GM12892 (cell line): Measurements from ENCODE around the gene PHLDB1.

Experiments
- POLR2A ChIP-seq: IDR thresholded peaks from 2 replicates; pipeline ENCODE4 v1.6.1; 2011; ENCODE audit warnings: low read depth, low read length, control low read depth
- POLR2AphosphoS5 ChIP-seq: IDR thresholded peaks from 2 replicates; pipeline ENCODE4 v1.6.1; 2011; ENCODE audit warnings: low read depth, low read length, control low read depth

DNA sequence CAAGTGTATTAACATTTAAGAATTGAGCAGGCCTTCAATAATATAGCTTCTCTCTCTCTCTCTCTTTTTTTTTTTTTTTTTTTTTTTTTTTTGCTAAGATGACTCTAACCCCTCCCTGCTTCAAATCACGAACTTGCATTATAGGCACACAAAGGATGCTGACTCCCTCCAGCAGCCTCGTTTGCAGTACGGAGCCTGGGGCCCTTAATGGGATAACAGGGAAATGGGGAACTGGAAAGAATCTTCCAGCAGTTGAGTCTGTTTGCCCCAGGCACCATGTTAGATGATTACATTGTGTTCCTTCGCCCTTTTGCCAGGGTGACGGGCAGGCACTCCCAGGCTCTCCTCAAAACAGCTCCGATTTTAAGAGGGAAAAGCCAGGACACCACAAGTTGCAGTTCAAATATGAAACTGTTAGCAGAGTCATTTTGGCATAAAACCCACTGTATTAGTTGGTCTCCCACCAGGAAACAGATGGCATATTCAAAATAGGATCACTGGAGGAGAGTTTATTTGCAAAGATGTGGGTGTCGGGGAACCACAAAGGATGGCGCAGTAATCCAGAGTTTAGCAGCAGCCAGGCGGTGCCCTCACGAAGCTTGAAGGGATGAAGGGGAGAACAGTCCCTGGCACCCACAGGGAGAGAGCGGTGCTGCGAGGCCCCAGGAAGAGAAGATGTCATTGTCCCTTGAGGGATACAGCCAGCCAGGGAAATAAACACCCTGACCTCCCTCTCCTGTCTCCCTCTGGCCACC is 98.6 kb downstream of the PHLDB1 start:
- no peak for TF ChIP-seq POLR2AphosphoS5
- TF ChIP-seq POLR2A, result no peak
